HG03097 (cell line): Measurements from ENCODE around the gene ITGA2.
A peak's percentile ranks its signal among the peaks of the same experiment; 100 is the strongest.
"Not testable (repeated sequence)": the region's sequence is repeated elsewhere in the genome, so short reads cannot be mapped to it uniquely, and the experiment has no call there.

Experiments used
- ATAC-seq: cut with Tn5 transposase; IDR thresholded peaks from one replicate; pipeline ENCODE4 v1.9.1; 2021; ENCODE audit not compliant: unreplicated experiment, low FRiP score

Gene ITGA2

GRCh38 chr5:53091289-53091688, 102.1 kb downstream of the ITGA2 start:
- ATAC-seq: no peak

GRCh38 chr5:53092242-53092641, 103.1 kb downstream of the ITGA2 start:
- ATAC-seq: no peak

GRCh38 chr5:53095217-53095616, 106.1 kb downstream of the ITGA2 start:
- no peak for ATAC-seq

GRCh38 chr5:53095931-53096525, 106.9 kb downstream of the ITGA2 start:
- ATAC-seq: peak; percentile 61

GRCh38 chr5:53099546-53099945, 110.4 kb downstream of the ITGA2 start:
- ATAC-seq: no peak

GRCh38 chr5:53100606-53101005, 111.5 kb downstream of the ITGA2 start:
- no peak for ATAC-seq

GRCh38 chr5:53105611-53106300, 116.6 kb downstream of the ITGA2 start:
- ATAC-seq: no peak

GRCh38 chr5:53109056-53109442, 119.9 kb downstream of the ITGA2 start:
- ATAC-seq: peak; percentile 8

GRCh38 chr5:53109443-53110127, 120.4 kb downstream of the ITGA2 start, which contains the start of gene MOCS2:
Gene MOCS2, minus strand, starts transcription at chr5:53109757. Its CDS starts 2,583 bp downstream, at chr5:53107174.
- ATAC-seq: peak; percentile 97

- no peak for ATAC-seq
These were observed 121.0 kb downstream of the ITGA2 start for GRCh38 chr5:53110156-53110555.

- no peak for ATAC-seq
These were observed 122.0 kb downstream of the ITGA2 start for GRCh38 chr5:53111139-53111538.

GRCh38 chr5:53112307-53112706, 123.2 kb downstream of the ITGA2 start:
- not testable (repeated sequence) for ATAC-seq

- ATAC-seq: no peak
These were observed 123.8 kb downstream of the ITGA2 start for GRCh38 chr5:53112909-53113308.

- ATAC-seq: no peak
These were observed 124.8 kb downstream of the ITGA2 start for GRCh38 chr5:53113947-53114346.

GRCh38 chr5:53114988-53115387, 125.8 kb downstream of the ITGA2 start:
- ATAC-seq: no peak

- no peak for ATAC-seq
These were observed 127.4 kb downstream of the ITGA2 start for GRCh38 chr5:53116597-53116996.

- ATAC-seq: no peak
These were observed 129.7 kb downstream of the ITGA2 start for GRCh38 chr5:53118879-53119278.

GRCh38 chr5:53120165-53120564, 131.0 kb downstream of the ITGA2 start:
- ATAC-seq: no peak

- ATAC-seq: no peak
These were observed 134.6 kb downstream of the ITGA2 start for GRCh38 chr5:53123702-53124101.

- no peak for ATAC-seq
These were observed 137.4 kb downstream of the ITGA2 start for GRCh38 chr5:53126521-53126920.

- no peak for ATAC-seq
These were observed 138.0 kb downstream of the ITGA2 start for GRCh38 chr5:53127107-53127506.

- no peak for ATAC-seq
These were observed 139.3 kb downstream of the ITGA2 start for GRCh38 chr5:53128481-53128880.
